ENCODE data around the gene GLRX3.

The GLRX3 gene

GRCh38 chr10:130220251-130221185, 84.3 kb downstream of the GLRX3 start:
- in situ Hi-C loops (cut with HindIII; ENCODE audit: low sequenced_read_pairs), result no loop called here
- no peak overlapping the region for H3K4me3 ChIP-seq (ENCODE audit: low read depth, low read length)
- no peak for TF ChIP-seq CTCF (IDR thresholded peaks at IDR 0.05; ENCODE audit: low read depth, low read length, missing control alignments)

GRCh38 chr10:130221456-130222375, 85.5 kb downstream of the GLRX3 start:
- in situ Hi-C loops (cut with HindIII; ENCODE audit: low sequenced_read_pairs), result no loop called here
- no peak for TF ChIP-seq CTCF (IDR thresholded peaks at IDR 0.05; ENCODE audit: low read depth, low read length, missing control alignments)

More at GRCh38 chr10:130220251-130221185, 84.3 kb downstream of the GLRX3 start:
- no peak for DNase-seq (ENCODE audit: low read depth)

DNA sequence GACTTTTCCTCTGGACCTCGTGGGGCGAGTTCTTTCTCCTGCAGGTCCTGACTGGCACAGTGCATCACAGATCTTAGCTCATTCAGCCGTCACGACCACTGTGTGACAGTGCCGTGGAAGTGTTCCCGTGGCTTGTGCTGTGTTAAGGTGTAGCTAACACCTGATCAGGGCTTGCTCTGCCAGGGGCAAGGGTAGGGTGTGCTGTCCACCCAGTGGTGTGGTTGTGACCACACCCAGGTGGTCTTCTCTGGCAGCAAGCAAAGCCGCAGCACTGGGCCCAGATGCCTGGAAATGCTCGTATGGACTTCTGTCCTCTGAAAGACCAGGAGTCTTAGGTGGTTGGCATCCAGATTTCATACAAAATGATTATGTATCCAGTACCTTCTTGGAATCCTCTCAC, 86.2 kb downstream of the GLRX3 start:
- DNase-seq (ENCODE audit: low read depth), result no peak
- in situ Hi-C loops (cut with HindIII; ENCODE audit: low sequenced_read_pairs), result no loop called here
- no peak overlapping the region for H3K4me3 ChIP-seq (ENCODE audit: low read depth, low read length)
- no peak for TF ChIP-seq CTCF (IDR thresholded peaks at IDR 0.05; ENCODE audit: low read depth, low read length, missing control alignments)

More at GRCh38 chr10:130221456-130222375, 85.5 kb downstream of the GLRX3 start:
- no peak overlapping the region for H3K4me3 ChIP-seq (ENCODE audit: low read depth, low read length)
- DNase-seq (ENCODE audit: low read depth), result no peak

- no peak for TF ChIP-seq CTCF (IDR thresholded peaks at IDR 0.05; ENCODE audit: low read depth, low read length, missing control alignments)
- no peak for DNase-seq (ENCODE audit: low read depth)
- H3K4me3 ChIP-seq (ENCODE audit: low read depth, low read length), result no peak overlapping the region
- in situ Hi-C loops (cut with HindIII; ENCODE audit: low sequenced_read_pairs), result no loop called here
These were observed 88.0 kb downstream of the GLRX3 start for GRCh38 chr10:130224228-130224627.

GRCh38 chr10:130226012-130226411, 89.8 kb downstream of the GLRX3 start:
- no peak for DNase-seq (ENCODE audit: low read depth)
- no peak overlapping the region for H3K4me3 ChIP-seq (ENCODE audit: low read depth, low read length)
- in situ Hi-C loops (cut with HindIII; ENCODE audit: low sequenced_read_pairs), result no loop called here
- no peak for TF ChIP-seq CTCF (IDR thresholded peaks at IDR 0.05; ENCODE audit: low read depth, low read length, missing control alignments)

- DNase-seq (ENCODE audit: low read depth), result no peak
- no peak overlapping the region for H3K4me3 ChIP-seq (ENCODE audit: low read depth, low read length)
- in situ Hi-C loops (cut with HindIII; ENCODE audit: low sequenced_read_pairs), result no loop called here
- TF ChIP-seq CTCF (IDR thresholded peaks at IDR 0.05; ENCODE audit: low read depth, low read length, missing control alignments), result no peak
These were observed 91.7 kb downstream of the GLRX3 start for GRCh38 chr10:130227883-130228282.

All from astrocyte of the cerebellum (primary cell).